A673 (cell line): ENCODE results near the gene CCDC80. TPM values are rescaled to one million over a fixed set of nuclear protein-coding genes. Genes with fewer than 3 reads are reported as not detected.

Source experiments
- BruUV-seq: library from RNA; stranded (reverse); fragments of 400-500 nt; replicated peaks from 2 replicates; lab custom pipeline; 2021; lab: Mats Ljungman, UMichigan
- CTCF ChIA-PET: fragments of 300-600 bp; sonication (Branson Sonifier 250); formaldehyde crosslinking; loops from one replicate; lab custom pipeline; 2022; ENCODE audit warnings: antibody characterized with exemption; lab: Charles Lee
- POLR2A ChIA-PET: fragments of 300-600 bp; sonication (Branson Sonifier 250); formaldehyde crosslinking; loops from one replicate; lab custom pipeline; 2022; ENCODE audit warnings: antibody characterized with exemption; ENCODE audit not compliant: low non-redundant PET; lab: Charles Lee
- DNase-seq: peaks from one replicate; pipeline ENCODE4 v3.0.0-alpha.2; 2015; ENCODE audit warnings: low spot score
- H3K27ac ChIP-seq: fragments of 200-600 bp; sonication (generic); 2 replicates; pipeline ENCODE4 v1.5.1; 2016; ENCODE audit warnings: mixed run types, low read depth, mild to moderate bottlenecking, mixed read lengths, antibody characterized with exemption, low read length; ENCODE audit not compliant: poor library complexity, severe bottlenecking
- H3K27me3 ChIP-seq: fragments of 200-600 bp; sonication (generic); replicated peaks from 2 replicates; pipeline ENCODE4 v1.6.1; 2017; ENCODE audit warnings: mixed run types, low read depth, mild to moderate bottlenecking, mixed read lengths, antibody characterized with exemption, low read length; ENCODE audit not compliant: insufficient read depth, poor library complexity
- H3K36me3 ChIP-seq: fragments of 200-600 bp; sonication (generic); 2 replicates; pipeline ENCODE4 v1.6.1; 2016; ENCODE audit warnings: mixed run types, mild to moderate bottlenecking, mixed read lengths, antibody characterized with exemption, low read length; ENCODE audit not compliant: insufficient read depth, poor library complexity, severe bottlenecking
- H3K4me1 ChIP-seq: fragments of 200-600 bp; sonication (generic); 2 replicates; pipeline ENCODE4 v1.6.1; 2017; ENCODE audit warnings: mixed run types, mild to moderate bottlenecking, mixed read lengths, antibody characterized with exemption, low read length; ENCODE audit not compliant: insufficient read depth, poor library complexity, severe bottlenecking
- H3K4me3 ChIP-seq: fragments of 200-600 bp; sonication (generic); 2 replicates; pipeline ENCODE4 v1.5.1; 2016; ENCODE audit warnings: low read depth, mixed run types, mild to moderate bottlenecking, mixed read lengths, low read length; ENCODE audit not compliant: poor library complexity, severe bottlenecking
- H3K9me3 ChIP-seq: fragments of 200-600 bp; sonication (generic); 2 replicates; pipeline ENCODE4 v1.6.1; 2016; ENCODE audit warnings: mixed run types, low read depth, mild to moderate bottlenecking, mixed read lengths, antibody characterized with exemption, low read length; ENCODE audit not compliant: poor library complexity, severe bottlenecking
- CTCF ChIP-seq: fragments of 300-800, 200-600 bp; sonication (generic); conservative IDR thresholded peaks from 2 replicates; pipeline ENCODE4 v1.5.1; 2017; ENCODE audit warnings: low read depth, mild to moderate bottlenecking, antibody characterized with exemption, low read length, moderate library complexity, mixed read lengths
- EZH2 ChIP-seq: fragments of 200-600 bp; sonication (generic); IDR thresholded peaks from 2 replicates; pipeline ENCODE4 v1.6.1; 2017; ENCODE audit warnings: borderline replicate concordance, low read depth, mild to moderate bottlenecking, mixed read lengths, antibody characterized with exemption, low read length; ENCODE audit not compliant: poor library complexity, severe bottlenecking
- intact Hi-C: fragments of 100-400 bp; cut with micrococcal nuclease; formaldehyde crosslinking; loops from one replicate; pipeline ENCODE4 v1.10.0; 2022; ENCODE audit not compliant: unreplicated experiment
- total RNA-seq: library from RNA; stranded (reverse); gene quantifications from 2 replicates; pipeline ENCODE4 v1.2.3, GENCODE V29; 2021

Gene CCDC80
- total RNA-seq, 1 experiment from 2014 or later: 4.7 TPM

- H3K27ac ChIP-seq: no peak overlapping the region
- no peaks in the 10 kb centered on the region for H3K27me3 ChIP-seq
- H3K36me3 ChIP-seq: peaks cover 4% of the 10 kb centered on the region
- intact Hi-C loops: no loop called here
- H3K4me3 ChIP-seq: no peak overlapping the region
- BruUV-seq: no TSS peak
- H3K4me1 ChIP-seq: no peaks in the 10 kb centered on the region
- POLR2A ChIA-PET: no interaction called here
- CTCF ChIA-PET: no interaction called here
- TF ChIP-seq EZH2 (no peak), CTCF (no peak)
- DNase-seq: no peak
- no peaks in the 10 kb centered on the region for H3K9me3 ChIP-seq
These were observed 90.1 kb downstream of the CCDC80 start for GRCh38 chr3:112550859-112551258.

Other genes starting within 250 kb of the CCDC80 start
- not detected in 2 replicates for gene BTLA, start 141.7 kb downstream of the CCDC80 start, total RNA-seq
- gene ATG3, start 79.2 kb downstream of the CCDC80 start, total RNA-seq: 54.5 and 55.2 TPM in 2 replicates
- 20.4 and 20.8 TPM in 2 replicates for gene SLC35A5, start 79.1 kb downstream of the CCDC80 start, total RNA-seq
- gene CD200R1L, start 205.7 kb upstream of the CCDC80 start, total RNA-seq: not detected in 2 replicates